ENCODE measurements around the gene UCHL1. TPM values are rescaled to one million over a fixed set of nuclear protein-coding genes. Genes with fewer than 3 reads are reported as not detected.
A peak's percentile ranks its signal among the peaks of the same experiment; 100 is the strongest.

Gene UCHL1
- polyA plus RNA-seq (2011; rRNA removed), result 1,819 and 1,981 TPM in 2 replicates
- 1,534 and 1,760 TPM in 2 replicates for polyA plus RNA-seq (2012; cell fraction: cytosol; rRNA removed)
- polyA plus RNA-seq (2012; cell fraction: nucleus; rRNA removed), result 2,660 and 5,319 TPM in 2 replicates
- polyA plus RNA-seq (2017; fragmentation: RNase III; extraction: RNeasy Plus Mini Kit Qiagen cat#74134 plus additional on column Dnase treatment), result 953 to 989 TPM (median 980 TPM) in 3 replicates
- polyA minus RNA-seq (2011; rRNA and poly(A)+ RNA removed), result 406 and 486 TPM in 2 replicates

DNA sequence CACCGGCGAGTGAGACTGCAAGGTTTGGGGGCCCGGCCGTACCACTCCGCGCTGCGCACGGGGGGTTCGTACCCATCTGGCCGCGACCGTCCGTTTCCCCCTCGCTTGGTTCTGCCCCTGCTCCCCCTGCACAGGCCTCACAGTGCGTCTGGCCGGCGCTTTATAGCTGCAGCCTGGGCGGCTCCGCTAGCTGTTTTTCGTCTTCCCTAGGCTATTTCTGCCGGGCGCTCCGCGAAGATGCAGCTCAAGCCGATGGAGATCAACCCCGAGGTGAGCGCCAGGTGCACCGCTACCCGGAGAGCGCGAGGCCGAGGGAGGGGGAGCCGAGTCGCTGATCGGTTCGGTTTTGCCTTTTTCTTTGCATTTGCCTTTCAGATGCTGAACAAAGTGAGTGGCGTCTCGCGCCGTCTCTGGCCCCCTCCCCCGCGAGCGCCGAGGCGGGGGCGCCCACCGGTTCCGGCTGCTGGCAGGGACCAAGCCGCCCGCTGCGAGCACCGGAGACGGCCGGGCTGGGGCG is at the start of gene UCHL1:
UCHL1 (plus strand) TSS at position 189 of the 517 bp plus-strand sequence; CDS start at position 238, 49 bp downstream.
- peak; percentile 90 to 94 for ATAC-seq
- Histone ChIP-seq H3K4me1 (peaks cover 33% of the 10 kb centered on the region), H3K9me3 (no peaks in the 10 kb centered on the region), H3K4me3 (peak within 1 kb of the TSS; percentile 99), H3K27ac (peak within 1 kb of the TSS; percentile 99), H3K4me2 (peak within 1 kb of the TSS; percentile 93)
- FAIRE-seq, result no peak
- WGBS (ENCODE audit: missing lambda C conversion rate), result under 1% methylated on average over 26 of the region's 55 CpGs
- DNase-seq (ENCODE audit: low read depth in 1 of 2, low spot score in 1 of 2), result peak; percentile 59 to 96
- POLR2A ChIA-PET, result interaction anchor here (0.5 to 4.7 kb wide), 20 partner anchors 9 to 419 kb away, joined by 3 to 72 read pairs (median 4); partner anchors contain the start of gene APBB2
- CTCF ChIA-PET, result interaction anchor here (1.7 kb wide), 2 partner anchors 102 to 349 kb away, joined by 4 read pairs; no protein-coding TSS in a partner anchor
- TF ChIP-seq RNF2 (IDR thresholded peaks at IDR 0.05; ENCODE audit: borderline replicate concordance, low read depth), result no peak
- TF ChIP-seq, protein P1, sequence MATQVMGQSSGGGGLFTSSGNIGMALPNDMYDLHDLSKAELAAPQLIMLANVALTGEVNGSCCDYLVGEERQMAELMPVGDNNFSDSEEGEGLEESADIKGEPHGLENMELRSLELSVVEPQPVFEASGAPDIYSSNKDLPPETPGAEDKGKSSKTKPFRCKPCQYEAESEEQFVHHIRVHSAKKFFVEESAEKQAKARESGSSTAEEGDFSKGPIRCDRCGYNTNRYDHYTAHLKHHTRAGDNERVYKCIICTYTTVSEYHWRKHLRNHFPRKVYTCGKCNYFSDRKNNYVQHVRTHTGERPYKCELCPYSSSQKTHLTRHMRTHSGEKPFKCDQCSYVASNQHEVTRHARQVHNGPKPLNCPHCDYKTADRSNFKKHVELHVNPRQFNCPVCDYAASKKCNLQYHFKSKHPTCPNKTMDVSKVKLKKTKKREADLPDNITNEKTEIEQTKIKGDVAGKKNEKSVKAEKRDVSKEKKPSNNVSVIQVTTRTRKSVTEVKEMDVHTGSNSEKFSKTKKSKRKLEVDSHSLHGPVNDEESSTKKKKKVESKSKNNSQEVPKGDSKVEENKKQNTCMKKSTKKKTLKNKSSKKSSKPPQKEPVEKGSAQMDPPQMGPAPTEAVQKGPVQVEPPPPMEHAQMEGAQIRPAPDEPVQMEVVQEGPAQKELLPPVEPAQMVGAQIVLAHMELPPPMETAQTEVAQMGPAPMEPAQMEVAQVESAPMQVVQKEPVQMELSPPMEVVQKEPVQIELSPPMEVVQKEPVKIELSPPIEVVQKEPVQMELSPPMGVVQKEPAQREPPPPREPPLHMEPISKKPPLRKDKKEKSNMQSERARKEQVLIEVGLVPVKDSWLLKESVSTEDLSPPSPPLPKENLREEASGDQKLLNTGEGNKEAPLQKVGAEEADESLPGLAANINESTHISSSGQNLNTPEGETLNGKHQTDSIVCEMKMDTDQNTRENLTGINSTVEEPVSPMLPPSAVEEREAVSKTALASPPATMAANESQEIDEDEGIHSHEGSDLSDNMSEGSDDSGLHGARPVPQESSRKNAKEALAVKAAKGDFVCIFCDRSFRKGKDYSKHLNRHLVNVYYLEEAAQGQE (IDR thresholded peaks at IDR 0.05), result peak; percentile 39; the same call in 1 of the 2 replicates
- TF ChIP-seq SMC3 (IDR thresholded peaks at IDR 0.05), result no peak
- TF ChIP-seq EP300 (IDR thresholded peaks at IDR 0.05), result no peak
- TF ChIP-seq KDM1A (IDR thresholded peaks at IDR 0.05; ENCODE audit: low read depth), result no peak
- peak; percentile 78 for TF ChIP-seq PHF8 (IDR thresholded peaks at IDR 0.05; ENCODE audit: borderline replicate concordance, low read depth)
- no peak for TF ChIP-seq TFCP2L1 (CRISPR knock-in tag; IDR thresholded peaks at IDR 0.05)
- peak; percentile 54; the same call in 1 of the 2 replicates for TF ChIP-seq HOXA7 (CRISPR knock-in tag; IDR thresholded peaks at IDR 0.05)
- no peak for TF ChIP-seq HOXB13 (CRISPR knock-in tag; IDR thresholded peaks at IDR 0.05; ENCODE audit: low read depth)
- TF ChIP-seq, protein P2, sequence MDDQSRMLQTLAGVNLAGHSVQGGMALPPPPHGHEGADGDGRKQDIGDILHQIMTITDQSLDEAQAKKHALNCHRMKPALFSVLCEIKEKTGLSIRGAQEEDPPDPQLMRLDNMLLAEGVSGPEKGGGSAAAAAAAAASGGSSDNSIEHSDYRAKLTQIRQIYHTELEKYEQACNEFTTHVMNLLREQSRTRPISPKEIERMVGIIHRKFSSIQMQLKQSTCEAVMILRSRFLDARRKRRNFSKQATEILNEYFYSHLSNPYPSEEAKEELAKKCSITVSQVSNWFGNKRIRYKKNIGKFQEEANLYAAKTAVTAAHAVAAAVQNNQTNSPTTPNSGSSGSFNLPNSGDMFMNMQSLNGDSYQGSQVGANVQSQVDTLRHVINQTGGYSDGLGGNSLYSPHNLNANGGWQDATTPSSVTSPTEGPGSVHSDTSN (IDR thresholded peaks at IDR 0.05), result 0 out of 2 replicates have a peak, but pooled peaks have one; percentile 48
- TF ChIP-seq, protein P3, sequence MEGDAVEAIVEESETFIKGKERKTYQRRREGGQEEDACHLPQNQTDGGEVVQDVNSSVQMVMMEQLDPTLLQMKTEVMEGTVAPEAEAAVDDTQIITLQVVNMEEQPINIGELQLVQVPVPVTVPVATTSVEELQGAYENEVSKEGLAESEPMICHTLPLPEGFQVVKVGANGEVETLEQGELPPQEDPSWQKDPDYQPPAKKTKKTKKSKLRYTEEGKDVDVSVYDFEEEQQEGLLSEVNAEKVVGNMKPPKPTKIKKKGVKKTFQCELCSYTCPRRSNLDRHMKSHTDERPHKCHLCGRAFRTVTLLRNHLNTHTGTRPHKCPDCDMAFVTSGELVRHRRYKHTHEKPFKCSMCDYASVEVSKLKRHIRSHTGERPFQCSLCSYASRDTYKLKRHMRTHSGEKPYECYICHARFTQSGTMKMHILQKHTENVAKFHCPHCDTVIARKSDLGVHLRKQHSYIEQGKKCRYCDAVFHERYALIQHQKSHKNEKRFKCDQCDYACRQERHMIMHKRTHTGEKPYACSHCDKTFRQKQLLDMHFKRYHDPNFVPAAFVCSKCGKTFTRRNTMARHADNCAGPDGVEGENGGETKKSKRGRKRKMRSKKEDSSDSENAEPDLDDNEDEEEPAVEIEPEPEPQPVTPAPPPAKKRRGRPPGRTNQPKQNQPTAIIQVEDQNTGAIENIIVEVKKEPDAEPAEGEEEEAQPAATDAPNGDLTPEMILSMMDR (IDR thresholded peaks at IDR 0.05), result no peak
- TF ChIP-seq JUN (IDR thresholded peaks at IDR 0.05), result peak; percentile 95 to 97
- TF ChIP-seq CHD2 (IDR thresholded peaks at IDR 0.05; ENCODE audit: low read length, partially characterized antibody), result no peak
- TF ChIP-seq HEYL (CRISPR knock-in tag; IDR thresholded peaks at IDR 0.05), result no peak
- TF ChIP-seq, protein P4, sequence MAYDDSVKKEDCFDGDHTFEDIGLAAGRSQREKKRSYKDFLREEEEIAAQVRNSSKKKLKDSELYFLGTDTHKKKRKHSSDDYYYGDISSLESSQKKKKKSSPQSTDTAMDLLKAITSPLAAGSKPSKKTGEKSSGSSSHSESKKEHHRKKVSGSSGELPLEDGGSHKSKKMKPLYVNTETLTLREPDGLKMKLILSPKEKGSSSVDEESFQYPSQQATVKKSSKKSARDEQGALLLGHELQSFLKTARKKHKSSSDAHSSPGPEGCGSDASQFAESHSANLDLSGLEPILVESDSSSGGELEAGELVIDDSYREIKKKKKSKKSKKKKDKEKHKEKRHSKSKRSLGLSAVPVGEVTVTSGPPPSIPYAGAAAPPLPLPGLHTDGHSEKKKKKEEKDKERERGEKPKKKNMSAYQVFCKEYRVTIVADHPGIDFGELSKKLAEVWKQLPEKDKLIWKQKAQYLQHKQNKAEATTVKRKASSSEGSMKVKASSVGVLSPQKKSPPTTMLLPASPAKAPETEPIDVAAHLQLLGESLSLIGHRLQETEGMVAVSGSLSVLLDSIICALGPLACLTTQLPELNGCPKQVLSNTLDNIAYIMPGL (CRISPR knock-in tag; IDR thresholded peaks at IDR 0.05; ENCODE audit: borderline replicate concordance), result no peak
- TF ChIP-seq, protein P5, sequence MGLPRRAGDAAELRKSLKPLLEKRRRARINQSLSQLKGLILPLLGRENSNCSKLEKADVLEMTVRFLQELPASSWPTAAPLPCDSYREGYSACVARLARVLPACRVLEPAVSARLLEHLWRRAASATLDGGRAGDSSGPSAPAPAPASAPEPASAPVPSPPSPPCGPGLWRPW (IDR thresholded peaks at IDR 0.05), result no peak
- peak; percentile 82 for TF ChIP-seq BHLHE40 (IDR thresholded peaks at IDR 0.05; ENCODE audit: low read depth, low read length)
- TF ChIP-seq CHD4 (IDR thresholded peaks at IDR 0.05; ENCODE audit: borderline replicate concordance), result no peak
- TF ChIP-seq, protein P6, sequence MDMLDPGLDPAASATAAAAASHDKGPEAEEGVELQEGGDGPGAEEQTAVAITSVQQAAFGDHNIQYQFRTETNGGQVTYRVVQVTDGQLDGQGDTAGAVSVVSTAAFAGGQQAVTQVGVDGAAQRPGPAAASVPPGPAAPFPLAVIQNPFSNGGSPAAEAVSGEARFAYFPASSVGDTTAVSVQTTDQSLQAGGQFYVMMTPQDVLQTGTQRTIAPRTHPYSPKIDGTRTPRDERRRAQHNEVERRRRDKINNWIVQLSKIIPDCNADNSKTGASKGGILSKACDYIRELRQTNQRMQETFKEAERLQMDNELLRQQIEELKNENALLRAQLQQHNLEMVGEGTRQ (IDR thresholded peaks at IDR 0.05), result no peak
- TF ChIP-seq POLR2AphosphoS2 (conservative IDR thresholded peaks at IDR 0.05; ENCODE audit: low read length), result no peak
- no peak for TF ChIP-seq CBX2 (IDR thresholded peaks at IDR 0.05; ENCODE audit: borderline replicate concordance, low read depth)
- TF ChIP-seq KDM5A (IDR thresholded peaks at IDR 0.05), result no peak
- TF ChIP-seq RFX5 (IDR thresholded peaks at IDR 0.05), result no peak
- TF ChIP-seq ZSCAN20 (CRISPR knock-in tag; IDR thresholded peaks at IDR 0.05), result no peak
- TF ChIP-seq CEBPB (IDR thresholded peaks at IDR 0.05), result no peak
- no peak for TF ChIP-seq CBX8 (IDR thresholded peaks at IDR 0.05)
- TF ChIP-seq RAD21 (conservative IDR thresholded peaks at IDR 0.05 in 1 of 2, IDR thresholded peaks at IDR 0.05 in 1 of 2), result 0 out of 5 replicates have a peak, but pooled peaks of 1 of the 2 experiments have one; percentile 3
- no peak for TF ChIP-seq FOSB (CRISPR knock-in tag; IDR thresholded peaks at IDR 0.05)
- TF ChIP-seq ZFP36 (IDR thresholded peaks at IDR 0.05; ENCODE audit: borderline replicate concordance, partially characterized antibody), result no peak
- TF ChIP-seq HOXB5 (CRISPR knock-in tag; IDR thresholded peaks at IDR 0.05), result no peak
- peak; percentile 92 for TF ChIP-seq POLR2A (IDR thresholded peaks at IDR 0.05; ENCODE audit: low read length)
